ENCODE results near the gene FNIP1.

DNA sequence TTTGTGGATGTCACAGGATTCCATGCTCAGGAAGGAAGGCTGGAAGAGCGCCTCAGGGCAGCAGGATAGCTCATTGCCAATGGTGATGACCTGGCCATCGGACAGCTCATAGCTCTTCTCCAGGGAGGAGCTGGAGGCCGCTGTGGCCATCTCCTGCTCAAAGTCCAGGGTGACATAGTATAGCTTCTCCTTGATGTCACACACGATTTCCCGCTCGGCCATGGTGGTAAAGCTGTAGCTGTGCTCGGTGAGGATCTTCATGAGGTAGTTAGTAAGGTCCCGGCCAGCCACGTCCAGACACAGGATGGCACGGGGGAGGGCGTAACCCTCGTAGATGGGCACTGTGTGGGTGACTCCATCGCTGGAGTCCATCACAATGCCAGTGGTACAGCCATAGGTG lies 137.5 kb downstream of the FNIP1 start:
- TF ChIP-seq EZH2 (IDR thresholded peaks at IDR 0.05; ENCODE audit: borderline replicate concordance) (no peak), CTCF (IDR thresholded peaks at IDR 0.05; ENCODE audit: poor library complexity) (no peak), EZH2phosphoT487 (IDR thresholded peaks at IDR 0.05; ENCODE audit: low read depth, severe bottlenecking, unreplicated experiment) (no peak)

All from hepatocyte (in vitro differentiated cells).